GM12878 (cell line): ENCODE measurements around the gene THADA.

ENCODE experiments used
- POLR2AphosphoS5 ChIP-seq: IDR thresholded peaks from 2 replicates; pipeline ENCODE4 v1.6.1; 2011; ENCODE audit warnings: mild to moderate bottlenecking, low read length, inconsistent platforms
- TF ChIP-seq, protein P1 (sequence below), 3 experiments: IDR thresholded peaks in 2 of 3; conservative IDR thresholded peaks in 1 of 3; 2 replicates each; pipeline ENCODE4 v1.5.1; 2011; ENCODE audit warnings: low read depth in 3 of 3, low read length in 3 of 3, mild to moderate bottlenecking in 3 of 3, control low read depth in 2 of 3, moderate library complexity in 2 of 3, inconsistent platforms in 1 of 3, mixed read lengths in 1 of 3; ENCODE audit not compliant: control insufficient read depth in 2 of 3, insufficient read depth in 1 of 3; ENCODE audit errors: extremely low read depth in 1 of 3

DNA sequence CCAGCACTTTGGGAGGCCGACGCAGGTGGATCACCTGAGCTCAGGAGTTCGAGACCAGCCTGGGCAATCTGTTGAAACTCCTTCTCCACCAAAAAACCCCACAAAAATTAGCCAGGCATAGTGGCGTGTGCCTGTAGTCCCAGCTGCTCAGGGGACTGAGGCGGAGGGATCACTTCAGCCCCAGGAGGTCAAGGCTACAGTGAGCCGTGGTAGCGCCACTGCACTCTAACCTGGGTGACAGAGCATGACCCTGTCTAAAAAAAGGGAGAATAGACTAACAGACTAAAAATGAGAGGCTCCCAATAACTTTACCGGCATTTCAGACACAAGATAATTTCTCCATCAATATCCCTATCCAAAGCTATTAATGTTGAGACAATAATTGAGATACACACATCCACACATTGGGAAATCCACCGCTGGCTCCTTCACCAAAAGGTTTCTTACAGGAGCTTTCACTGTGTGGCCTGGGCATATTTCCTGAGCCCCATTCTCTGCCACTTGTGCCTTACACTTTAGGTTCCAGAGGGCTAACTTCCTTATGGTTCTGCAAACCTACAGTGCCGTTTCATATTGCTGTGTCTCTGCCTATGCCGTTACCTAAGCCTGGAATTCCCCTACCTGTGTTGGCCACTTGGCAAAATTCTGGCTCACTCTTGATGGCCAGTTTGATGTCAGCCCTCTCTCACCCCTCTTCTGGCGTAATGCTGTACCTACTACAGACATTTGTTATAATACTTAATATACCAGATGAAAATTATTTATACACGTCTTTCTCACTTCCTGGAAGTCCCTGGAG, 253.7 kb downstream of the THADA start:
- no peak for TF ChIP-seq POLR2AphosphoS5
- TF ChIP-seq, protein P1, sequence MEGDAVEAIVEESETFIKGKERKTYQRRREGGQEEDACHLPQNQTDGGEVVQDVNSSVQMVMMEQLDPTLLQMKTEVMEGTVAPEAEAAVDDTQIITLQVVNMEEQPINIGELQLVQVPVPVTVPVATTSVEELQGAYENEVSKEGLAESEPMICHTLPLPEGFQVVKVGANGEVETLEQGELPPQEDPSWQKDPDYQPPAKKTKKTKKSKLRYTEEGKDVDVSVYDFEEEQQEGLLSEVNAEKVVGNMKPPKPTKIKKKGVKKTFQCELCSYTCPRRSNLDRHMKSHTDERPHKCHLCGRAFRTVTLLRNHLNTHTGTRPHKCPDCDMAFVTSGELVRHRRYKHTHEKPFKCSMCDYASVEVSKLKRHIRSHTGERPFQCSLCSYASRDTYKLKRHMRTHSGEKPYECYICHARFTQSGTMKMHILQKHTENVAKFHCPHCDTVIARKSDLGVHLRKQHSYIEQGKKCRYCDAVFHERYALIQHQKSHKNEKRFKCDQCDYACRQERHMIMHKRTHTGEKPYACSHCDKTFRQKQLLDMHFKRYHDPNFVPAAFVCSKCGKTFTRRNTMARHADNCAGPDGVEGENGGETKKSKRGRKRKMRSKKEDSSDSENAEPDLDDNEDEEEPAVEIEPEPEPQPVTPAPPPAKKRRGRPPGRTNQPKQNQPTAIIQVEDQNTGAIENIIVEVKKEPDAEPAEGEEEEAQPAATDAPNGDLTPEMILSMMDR (IDR thresholded peaks at IDR 0.05 in 2 of 3, conservative IDR thresholded peaks at IDR 0.05 in 1 of 3; ENCODE audit: control insufficient read depth in 2 of 3, extremely low read depth in 1 of 3, insufficient read depth in 1 of 3, low read depth in 3 of 3, low read length in 3 of 3): no peak
